Measurements from ENCODE around the gene PAQR5.
"Not testable (repeated sequence)": the region's sequence is repeated elsewhere in the genome, so short reads cannot be mapped to it uniquely, and the experiment has no call there.

The PAQR5 gene

DNA sequence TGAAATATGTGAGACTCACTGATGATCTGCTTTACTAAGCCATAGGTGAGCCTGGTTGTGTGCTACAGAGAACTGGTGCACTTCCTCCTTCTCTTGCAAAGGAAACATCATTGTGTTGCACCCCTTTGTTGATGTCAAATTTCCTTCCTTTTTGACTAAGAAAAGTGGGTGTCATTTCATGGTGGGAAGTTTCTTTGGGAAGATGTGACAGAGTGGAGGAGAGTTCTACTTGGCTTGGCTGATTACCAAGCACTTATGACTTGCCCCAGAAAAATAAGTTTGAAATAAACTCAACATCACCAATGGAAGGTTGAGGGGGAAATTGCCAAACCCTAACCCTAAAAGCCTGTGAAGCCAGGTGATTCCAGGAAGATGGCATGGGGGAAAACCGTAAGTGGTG lies 61.9 kb downstream of the PAQR5 start:
- Histone ChIP-seq H3K27me3 (replicated peaks; ENCODE audit: control insufficient read depth, insufficient read depth, low read length) (no peaks in the 10 kb centered on the region), H3K4me3 (ENCODE audit: low read length) (no peak overlapping the region), H3K9me3 (ENCODE audit: control insufficient read depth, low read length) (no peaks in the 10 kb centered on the region), H3K36me3 (ENCODE audit: control insufficient read depth, insufficient read depth, low read length, severe bottlenecking) (no peaks in the 10 kb centered on the region), H3K9ac (ENCODE audit: low read length) (no peak overlapping the region), H3K4me1 (ENCODE audit: control insufficient read depth, insufficient read depth, low read length) (peaks cover 7% of the 10 kb centered on the region)
- no peak for DNase-seq (ENCODE audit: low read depth)

DNA sequence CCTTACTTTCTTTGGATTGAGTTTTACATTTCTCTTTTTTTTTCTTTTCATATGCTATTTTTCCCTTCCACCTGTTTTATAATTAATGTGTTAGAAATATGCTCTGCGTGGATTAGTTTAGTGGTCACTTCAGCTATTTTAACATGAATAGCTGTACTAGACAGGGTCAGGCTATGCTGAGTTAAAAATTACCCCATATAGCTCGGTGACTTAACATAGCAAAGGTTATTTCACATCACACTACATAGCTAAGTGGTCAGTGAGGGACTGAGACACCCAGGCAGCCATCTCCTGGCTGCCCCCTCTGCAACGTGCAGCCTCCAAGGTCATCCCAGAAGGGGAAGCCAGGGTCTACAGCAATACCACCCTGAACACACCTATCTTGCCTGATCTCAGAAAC lies 68.5 kb downstream of the PAQR5 start:
- DNase-seq (ENCODE audit: low read depth), result no peak
- H3K4me3 ChIP-seq (ENCODE audit: low read length), result no peak overlapping the region
- no peaks in the 10 kb centered on the region for H3K9me3 ChIP-seq (ENCODE audit: control insufficient read depth, low read length)
- H3K27me3 ChIP-seq (replicated peaks; ENCODE audit: control insufficient read depth, insufficient read depth, low read length), result no peaks in the 10 kb centered on the region
- H3K9ac ChIP-seq (ENCODE audit: low read length), result no peak overlapping the region
- no peaks in the 10 kb centered on the region for H3K4me1 ChIP-seq (ENCODE audit: control insufficient read depth, insufficient read depth, low read length)
- H3K36me3 ChIP-seq (ENCODE audit: control insufficient read depth, insufficient read depth, low read length, severe bottlenecking), result no peaks in the 10 kb centered on the region

DNA sequence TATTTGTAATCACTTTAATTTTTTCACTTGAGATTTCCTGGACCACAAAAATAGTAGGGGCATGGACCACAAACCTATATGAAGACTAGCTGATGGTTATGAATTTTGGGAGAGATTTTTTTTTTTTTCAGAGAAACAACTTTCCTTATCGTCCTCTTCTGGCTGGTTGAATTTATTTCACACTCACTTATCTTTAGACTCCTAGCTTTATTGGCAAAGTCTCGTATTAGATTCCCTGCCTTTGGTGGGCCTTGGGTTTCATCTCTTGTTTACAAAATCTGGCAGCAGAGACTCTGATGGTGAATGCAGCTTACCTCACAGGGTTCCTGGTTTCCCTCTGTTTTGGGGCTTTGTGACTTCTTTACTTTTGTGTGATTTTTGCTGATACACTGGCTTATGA lies 70.9 kb downstream of the PAQR5 start:
- no peaks in the 10 kb centered on the region for H3K9me3 ChIP-seq (ENCODE audit: control insufficient read depth, low read length)
- H3K4me3 ChIP-seq (ENCODE audit: low read length), result no peak overlapping the region
- H3K9ac ChIP-seq (ENCODE audit: low read length), result no peak overlapping the region
- no peaks in the 10 kb centered on the region for H3K4me1 ChIP-seq (ENCODE audit: control insufficient read depth, insufficient read depth, low read length)
- H3K27me3 ChIP-seq (replicated peaks; ENCODE audit: control insufficient read depth, insufficient read depth, low read length), result no peaks in the 10 kb centered on the region
- H3K36me3 ChIP-seq (ENCODE audit: control insufficient read depth, insufficient read depth, low read length, severe bottlenecking), result no peaks in the 10 kb centered on the region
- no peak for DNase-seq (ENCODE audit: low read depth)

DNA sequence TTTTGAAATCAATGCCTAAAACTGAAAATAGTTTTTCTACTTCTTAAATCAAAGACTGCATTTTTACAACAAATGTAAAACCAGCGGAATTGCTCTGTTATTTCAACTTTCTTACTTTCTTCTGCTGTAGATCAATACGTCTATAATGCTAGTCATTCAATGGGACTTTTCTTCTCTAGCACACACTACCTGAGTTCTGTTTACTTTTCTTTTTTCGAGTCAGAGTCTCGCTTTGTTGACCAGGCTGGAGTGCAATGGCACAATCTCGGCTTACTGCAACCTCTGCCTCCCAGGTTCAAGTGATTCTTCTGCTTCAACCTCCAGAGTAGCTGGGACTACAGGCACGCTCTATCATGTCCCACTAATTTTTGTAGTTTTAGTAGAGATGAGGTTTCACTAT lies 74.7 kb downstream of the PAQR5 start:
- no peaks in the 10 kb centered on the region for H3K36me3 ChIP-seq (ENCODE audit: control insufficient read depth, insufficient read depth, low read length, severe bottlenecking)
- H3K9ac ChIP-seq (ENCODE audit: low read length), result no peak overlapping the region
- no peaks in the 10 kb centered on the region for H3K27me3 ChIP-seq (replicated peaks; ENCODE audit: control insufficient read depth, insufficient read depth, low read length)
- peaks cover 5% of the 10 kb centered on the region for H3K4me1 ChIP-seq (ENCODE audit: control insufficient read depth, insufficient read depth, low read length)
- H3K4me3 ChIP-seq (ENCODE audit: low read length), result no peak overlapping the region
- no peak for DNase-seq (ENCODE audit: low read depth)
- H3K9me3 ChIP-seq (ENCODE audit: control insufficient read depth, low read length), result no peaks in the 10 kb centered on the region

DNA sequence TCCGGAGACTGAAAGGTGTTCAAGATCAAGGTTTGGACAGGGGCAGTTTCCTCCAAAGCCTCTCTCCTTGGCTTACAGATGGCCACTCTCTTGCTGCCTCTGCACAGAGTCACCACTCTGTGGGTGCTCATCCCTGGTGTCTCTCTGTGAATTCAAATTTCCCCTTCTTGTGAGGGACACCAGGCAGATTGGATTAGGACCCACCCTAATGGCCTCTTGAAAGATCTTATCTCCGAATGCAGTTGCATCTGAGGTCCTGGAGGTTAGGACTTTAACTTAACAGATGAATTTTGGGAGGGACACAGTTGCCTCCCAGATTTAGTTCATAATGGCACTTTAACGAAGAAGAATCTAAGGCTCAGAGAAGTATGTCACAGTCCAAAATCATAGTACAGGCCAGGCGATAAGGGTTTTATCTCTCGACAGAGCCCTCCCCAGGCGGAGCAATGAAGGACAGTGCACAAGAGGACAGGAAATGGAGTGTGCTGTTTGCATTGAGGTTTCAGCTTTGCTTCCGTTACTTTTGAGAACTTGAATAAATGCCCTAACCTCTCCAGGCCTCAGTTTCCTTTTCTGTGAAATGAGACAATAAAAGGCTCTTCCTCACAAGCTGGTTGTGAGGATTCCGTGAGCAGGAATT lies 76.6 kb downstream of the PAQR5 start:
- no peak for DNase-seq (ENCODE audit: low read depth)
- Histone ChIP-seq H3K36me3 (ENCODE audit: control insufficient read depth, insufficient read depth, low read length, severe bottlenecking) (no peaks in the 10 kb centered on the region), H3K27me3 (replicated peaks; ENCODE audit: control insufficient read depth, insufficient read depth, low read length) (no peaks in the 10 kb centered on the region)

DNA sequence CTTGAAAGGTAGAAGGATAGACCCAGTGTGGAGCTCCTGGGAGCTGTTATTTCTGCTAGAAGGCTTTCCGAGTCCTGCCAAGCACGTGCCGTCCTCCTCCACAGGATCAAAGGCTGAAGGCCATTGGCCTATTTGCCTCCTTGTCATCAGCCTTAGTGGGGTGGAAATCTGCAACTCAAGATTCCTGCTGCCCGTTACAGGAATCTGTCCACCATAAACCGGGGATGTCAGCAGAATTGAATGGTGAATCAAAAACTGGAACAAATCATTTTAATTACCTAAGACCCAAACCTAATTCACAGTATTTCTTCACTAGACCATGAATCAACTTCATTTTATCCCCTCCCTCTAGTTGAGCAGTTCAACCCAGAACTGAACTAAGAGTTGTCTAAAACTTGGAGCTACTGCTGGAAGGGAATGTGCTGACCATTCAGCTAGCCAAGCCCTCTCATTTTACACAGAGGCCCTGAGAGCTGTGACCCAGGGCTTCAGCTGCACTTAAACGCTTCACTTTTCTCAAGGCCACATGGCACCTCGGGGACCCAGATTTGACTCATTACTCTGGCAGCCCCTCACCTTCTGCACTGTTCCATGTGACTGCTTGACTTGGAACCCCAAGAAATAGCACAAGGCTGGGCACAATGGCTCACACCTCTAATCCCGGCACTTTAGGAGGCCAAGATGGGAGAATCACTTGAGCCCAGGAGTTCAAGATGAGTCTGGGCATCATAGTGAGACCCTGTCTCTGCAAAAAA lies 78.7 kb downstream of the PAQR5 start:
- DNase-seq (ENCODE audit: low read depth), result no peak
- H3K4me1 ChIP-seq (ENCODE audit: control insufficient read depth, insufficient read depth, low read length), result peaks cover 5% of the 10 kb centered on the region
- H3K9me3 ChIP-seq (ENCODE audit: control insufficient read depth, low read length), result no peaks in the 10 kb centered on the region
- H3K4me3 ChIP-seq (ENCODE audit: low read length), result no peak overlapping the region
- no peaks in the 10 kb centered on the region for H3K36me3 ChIP-seq (ENCODE audit: control insufficient read depth, insufficient read depth, low read length, severe bottlenecking)
- H3K27me3 ChIP-seq (replicated peaks; ENCODE audit: control insufficient read depth, insufficient read depth, low read length), result no peaks in the 10 kb centered on the region
- H3K9ac ChIP-seq (ENCODE audit: low read length), result no peak overlapping the region

More for the DNA sequence above, 76.6 kb downstream of the PAQR5 start:
- Histone ChIP-seq H3K9ac (ENCODE audit: low read length) (no peak overlapping the region), H3K9me3 (ENCODE audit: control insufficient read depth, low read length) (no peaks in the 10 kb centered on the region), H3K4me1 (ENCODE audit: control insufficient read depth, insufficient read depth, low read length) (peaks cover 5% of the 10 kb centered on the region), H3K4me3 (ENCODE audit: low read length) (no peak overlapping the region)

DNA sequence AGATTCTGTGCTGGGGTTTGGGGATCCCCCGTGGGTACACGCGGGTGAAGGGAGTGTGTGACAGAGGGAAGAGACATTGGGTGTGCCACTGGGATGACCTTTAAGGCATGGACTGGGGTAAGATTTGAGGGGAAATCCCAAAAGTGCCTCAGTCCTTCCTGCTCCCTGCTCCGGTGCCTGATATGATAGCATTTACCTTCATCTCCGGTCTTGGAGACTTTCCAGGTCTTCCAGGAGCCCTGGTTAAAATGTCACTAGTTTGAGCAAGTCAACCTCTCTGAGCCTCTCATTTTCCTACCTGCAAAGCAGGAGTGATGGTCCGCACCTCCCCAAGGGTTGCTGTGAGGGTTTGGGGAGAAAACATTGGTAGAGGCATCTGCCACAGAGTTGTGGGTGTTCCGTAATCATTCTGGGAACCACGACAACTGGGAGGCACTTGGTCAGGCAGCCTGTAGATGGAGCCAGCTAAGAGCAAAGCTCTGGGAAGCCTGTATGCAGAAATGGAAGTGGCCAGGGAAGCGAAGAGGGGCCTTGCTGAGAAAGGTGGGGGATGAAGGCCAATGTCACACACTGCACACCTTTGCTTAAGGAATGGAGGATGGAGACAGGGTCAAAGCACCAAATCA lies 81.5 kb downstream of the PAQR5 start:
- no peak overlapping the region for H3K9ac ChIP-seq (ENCODE audit: low read length)
- no peaks in the 10 kb centered on the region for H3K9me3 ChIP-seq (ENCODE audit: control insufficient read depth, low read length)
- H3K4me3 ChIP-seq (ENCODE audit: low read length), result no peak overlapping the region
- DNase-seq (ENCODE audit: low read depth), result no peak
- no peaks in the 10 kb centered on the region for H3K36me3 ChIP-seq (ENCODE audit: control insufficient read depth, insufficient read depth, low read length, severe bottlenecking)
- no peaks in the 10 kb centered on the region for H3K27me3 ChIP-seq (replicated peaks; ENCODE audit: control insufficient read depth, insufficient read depth, low read length)
- H3K4me1 ChIP-seq (ENCODE audit: control insufficient read depth, insufficient read depth, low read length), result peaks cover 5% of the 10 kb centered on the region

DNA sequence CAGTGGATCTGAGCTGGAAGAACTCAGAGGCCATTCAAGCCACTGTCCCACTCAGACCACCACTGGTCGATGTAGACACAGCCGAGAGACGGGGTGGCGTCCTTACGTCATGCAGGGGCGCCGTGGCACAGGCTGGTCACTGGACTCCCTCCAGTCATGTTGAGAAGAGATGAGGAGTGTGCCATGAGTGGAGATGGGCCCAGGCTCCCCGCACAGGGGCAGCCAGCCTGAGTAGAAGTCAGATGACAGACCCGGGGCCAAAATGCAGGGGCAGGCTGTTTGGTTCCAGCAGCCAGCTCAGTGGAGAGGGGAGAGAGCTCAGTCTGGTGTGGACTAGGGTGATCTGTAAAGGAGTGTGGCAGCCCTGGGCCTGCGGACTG lies 82.0 kb downstream of the PAQR5 start:
- H3K36me3 ChIP-seq (ENCODE audit: control insufficient read depth, insufficient read depth, low read length, severe bottlenecking), result no peaks in the 10 kb centered on the region
- H3K27me3 ChIP-seq (replicated peaks; ENCODE audit: control insufficient read depth, insufficient read depth, low read length), result no peaks in the 10 kb centered on the region
- no peak overlapping the region for H3K9ac ChIP-seq (ENCODE audit: low read length)
- H3K4me3 ChIP-seq (ENCODE audit: low read length), result no peak overlapping the region
- H3K4me1 ChIP-seq (ENCODE audit: control insufficient read depth, insufficient read depth, low read length), result peaks cover 5% of the 10 kb centered on the region
- DNase-seq (ENCODE audit: low read depth), result no peak
- no peaks in the 10 kb centered on the region for H3K9me3 ChIP-seq (ENCODE audit: control insufficient read depth, low read length)

DNA sequence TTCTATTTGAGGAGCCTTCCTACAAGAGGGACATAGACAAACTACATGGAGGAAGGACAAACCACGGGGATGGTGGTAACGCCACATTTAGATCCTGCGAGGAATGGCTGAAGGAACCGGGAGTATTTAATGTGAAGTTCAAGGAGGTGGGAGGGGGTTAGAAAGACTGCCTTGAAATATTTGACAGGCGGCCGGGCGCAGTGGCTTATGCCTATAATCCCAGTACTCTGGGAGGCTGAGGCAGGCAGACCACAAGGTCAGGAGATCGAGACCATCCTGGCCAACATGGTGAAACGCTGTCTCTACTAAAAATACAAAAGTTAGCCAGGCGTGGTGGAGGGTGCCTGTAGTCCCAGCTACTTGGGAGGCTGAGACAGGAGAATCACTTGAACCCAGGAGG lies 83.5 kb downstream of the PAQR5 start:
- H3K27me3 ChIP-seq (replicated peaks; ENCODE audit: control insufficient read depth, insufficient read depth, low read length); DNase-seq (ENCODE audit: low read depth); H3K9ac ChIP-seq (ENCODE audit: low read length); H3K9me3 ChIP-seq (ENCODE audit: control insufficient read depth, low read length); H3K4me3 ChIP-seq (ENCODE audit: low read length); H3K36me3 ChIP-seq (ENCODE audit: control insufficient read depth, insufficient read depth, low read length, severe bottlenecking); H3K4me1 ChIP-seq (ENCODE audit: control insufficient read depth, insufficient read depth, low read length): not testable (repeated sequence)

DNA sequence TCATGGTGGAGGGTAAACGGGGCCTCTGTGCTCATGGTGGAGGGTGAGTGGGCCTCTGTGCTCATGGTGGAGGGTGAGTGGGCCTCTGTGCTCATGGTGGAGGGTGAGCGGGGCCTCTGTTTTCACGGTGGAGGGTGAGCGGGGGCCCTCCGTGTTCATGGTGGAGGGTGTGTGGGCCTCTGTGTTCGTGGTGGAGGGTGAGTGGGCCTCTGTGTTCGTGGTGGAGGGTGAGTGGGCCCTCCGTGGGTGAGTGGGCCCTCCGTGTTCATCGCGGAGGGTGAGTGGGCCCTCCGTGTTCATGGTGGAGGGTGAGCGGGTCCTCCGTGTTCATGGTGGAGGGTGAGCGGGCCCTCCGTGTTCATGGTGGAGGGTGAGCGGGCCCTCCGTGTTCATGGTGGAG lies 85.4 kb downstream of the PAQR5 start:
- H3K9me3 ChIP-seq (ENCODE audit: control insufficient read depth, low read length); H3K4me3 ChIP-seq (ENCODE audit: low read length); H3K36me3 ChIP-seq (ENCODE audit: control insufficient read depth, insufficient read depth, low read length, severe bottlenecking); H3K9ac ChIP-seq (ENCODE audit: low read length); H3K27me3 ChIP-seq (replicated peaks; ENCODE audit: control insufficient read depth, insufficient read depth, low read length); DNase-seq (ENCODE audit: low read depth): not testable (repeated sequence)
- H3K4me1 ChIP-seq (ENCODE audit: control insufficient read depth, insufficient read depth, low read length), result peaks cover 10% of the 10 kb centered on the region

DNA sequence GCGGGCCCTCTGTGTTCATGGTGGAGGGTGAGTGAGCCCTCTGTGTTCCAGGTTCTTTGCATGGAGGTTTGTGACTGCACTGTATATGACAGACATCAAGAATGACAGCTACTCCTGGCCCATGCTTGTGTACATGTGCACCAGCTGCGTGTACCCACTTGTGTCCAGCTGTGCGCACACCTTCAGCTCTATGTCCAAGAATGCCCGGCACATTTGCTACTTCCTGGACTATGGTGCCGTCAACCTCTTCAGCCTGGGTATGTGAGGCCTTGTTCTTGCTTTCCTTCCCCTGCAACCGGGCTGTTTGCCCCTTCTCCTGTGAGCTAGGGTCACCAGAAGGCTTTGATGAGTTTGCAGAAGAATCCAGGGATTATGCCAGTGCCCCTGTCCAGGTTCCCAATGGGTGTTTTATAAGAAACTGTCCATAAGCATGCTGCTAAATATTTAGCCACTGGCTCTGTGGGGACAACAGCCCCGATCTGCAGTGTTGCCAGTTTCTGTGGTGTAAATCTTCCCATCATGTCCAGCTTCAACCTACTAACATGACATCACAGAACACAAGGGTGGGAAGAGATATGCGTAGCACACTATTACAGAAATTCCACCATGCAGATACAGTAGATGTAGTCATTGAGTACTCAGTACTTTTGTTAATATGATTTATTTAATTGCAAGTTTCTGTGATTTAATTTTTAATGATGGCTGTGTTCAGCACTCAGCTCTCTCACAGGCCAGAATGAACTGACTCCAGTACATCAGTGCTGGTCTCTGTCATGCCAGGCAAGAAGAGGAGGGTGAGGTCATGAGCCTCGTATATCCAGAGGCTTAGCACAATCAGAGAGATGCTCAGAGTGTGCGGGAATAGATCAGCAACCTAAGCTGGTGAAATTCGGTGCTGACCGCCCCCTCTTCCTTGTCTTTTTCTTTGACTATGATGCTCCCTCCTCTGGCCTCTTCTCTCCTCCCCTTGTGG lies 86.2 kb downstream of the PAQR5 start:
- no peak for DNase-seq (ENCODE audit: low read depth)

More for the DNA sequence above, 86.2 kb downstream of the PAQR5 start:
- Histone ChIP-seq H3K9me3 (ENCODE audit: control insufficient read depth, low read length) (no peaks in the 10 kb centered on the region), H3K9ac (ENCODE audit: low read length) (no peak overlapping the region), H3K4me3 (ENCODE audit: low read length) (no peak overlapping the region), H3K4me1 (ENCODE audit: control insufficient read depth, insufficient read depth, low read length) (peaks cover 10% of the 10 kb centered on the region), H3K27me3 (replicated peaks; ENCODE audit: control insufficient read depth, insufficient read depth, low read length) (no peaks in the 10 kb centered on the region), H3K36me3 (ENCODE audit: control insufficient read depth, insufficient read depth, low read length, severe bottlenecking) (no peaks in the 10 kb centered on the region)

Measured in adipocyte (in vitro differentiated cells).